Stomach (tissue), 4 donors: ENCODE measurements around the gene TENT4B.

Experiments
- CTCF ChIP-seq, 7 experiments: fragments of 450-650 bp in 4 of 7; fragments of 200-600 bp in 3 of 7; sonication (generic) in 3 of 7; IDR thresholded peaks; one replicate each; pipeline ENCODE4 v1.5.1; 2016 to 2019; ENCODE audit warnings: antibody characterized with exemption in 7 of 7, control low read depth in 2 of 7, mild to moderate bottlenecking in 1 of 7
- POLR2AphosphoS5 ChIP-seq, 3 donors: sonication (generic); formaldehyde crosslinking; IDR thresholded peaks; one replicate each; pipeline ENCODE4 v1.6.1; 2016; ENCODE audit warnings: antibody characterized with exemption in 3 of 3

- TF ChIP-seq CTCF (IDR thresholded peaks at IDR 0.05) (no peak), POLR2AphosphoS5 (IDR thresholded peaks at IDR 0.05) (no peak)
These were observed 40.5 kb downstream of the TENT4B start for GRCh38 chr16:50193594-50193993.
